NT2/D1 (cell line): ENCODE measurements around the gene QKI.

Experiments used
- DNase-seq: peaks from one replicate; pipeline ENCODE4 v3.0.0-alpha.2; 2011; ENCODE audit warnings: low read depth, low spot score
- H3K27me3 ChIP-seq: 2 replicates; pipeline ENCODE4 v1.6.0; 2011; ENCODE audit warnings: mild to moderate bottlenecking; ENCODE audit not compliant: insufficient read length, insufficient read depth
- H3K36me3 ChIP-seq: 2 replicates; pipeline ENCODE4 v1.6.1; 2011; ENCODE audit warnings: mild to moderate bottlenecking, low read length, mixed read lengths; ENCODE audit not compliant: insufficient read depth, insufficient read length
- H3K4me1 ChIP-seq: 2 replicates; pipeline ENCODE4 v1.5.1; 2011; ENCODE audit not compliant: insufficient read depth, insufficient read length
- H3K4me3 ChIP-seq: 2 replicates; pipeline ENCODE4 v1.5.1; 2011; ENCODE audit warnings: low read depth; ENCODE audit not compliant: insufficient read length
- H3K9ac ChIP-seq: 2 replicates; pipeline ENCODE4 v1.6.0; 2011; ENCODE audit warnings: low read depth; ENCODE audit not compliant: insufficient read length
- H3K9me3 ChIP-seq: 2 replicates; pipeline ENCODE4 v1.5.1; 2011; ENCODE audit warnings: mild to moderate bottlenecking, low read length; ENCODE audit not compliant: insufficient read depth
- SUZ12 ChIP-seq: IDR thresholded peaks from 2 replicates; pipeline ENCODE4 v1.6.1; 2011; ENCODE audit not compliant: insufficient read length, insufficient read depth; ENCODE audit errors: extremely low read depth
- YY1 ChIP-seq: IDR thresholded peaks from 2 replicates; pipeline ENCODE4 v1.6.1; 2011; ENCODE audit not compliant: insufficient read length, insufficient read depth
- ZNF274 ChIP-seq: IDR thresholded peaks from 2 replicates; pipeline ENCODE4 v1.6.1; 2011; ENCODE audit warnings: mild to moderate bottlenecking, low read depth, low read length

Gene QKI

DNA sequence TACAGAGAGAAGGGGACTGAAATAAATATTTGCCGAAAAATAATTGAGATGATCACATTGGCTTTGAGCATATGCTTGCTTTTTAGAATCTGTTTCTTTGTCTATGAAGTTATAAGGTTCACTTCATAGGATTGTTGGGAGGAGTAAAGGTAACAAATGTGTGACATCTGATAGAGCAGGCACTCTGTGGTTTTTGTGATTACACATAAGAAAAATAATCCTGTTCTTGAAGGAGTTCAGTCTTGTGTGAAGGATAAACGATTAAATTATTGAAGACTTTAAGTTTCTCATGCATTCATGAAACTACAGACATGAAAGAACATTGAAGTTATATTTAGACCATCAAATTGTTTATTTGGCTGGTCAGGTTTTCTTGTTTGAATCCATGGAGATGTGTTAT is 45.0 kb downstream of the QKI start:
- no peak overlapping the region for H3K9ac ChIP-seq
- peaks cover 24% of the 10 kb centered on the region for H3K36me3 ChIP-seq
- no peaks in the 10 kb centered on the region for H3K27me3 ChIP-seq
- no peak overlapping the region for H3K4me3 ChIP-seq
- no peaks in the 10 kb centered on the region for H3K9me3 ChIP-seq
- H3K4me1 ChIP-seq, result no peaks in the 10 kb centered on the region
- no peak for DNase-seq
- TF ChIP-seq YY1 (no peak), SUZ12 (no peak), ZNF274 (no peak)

DNA sequence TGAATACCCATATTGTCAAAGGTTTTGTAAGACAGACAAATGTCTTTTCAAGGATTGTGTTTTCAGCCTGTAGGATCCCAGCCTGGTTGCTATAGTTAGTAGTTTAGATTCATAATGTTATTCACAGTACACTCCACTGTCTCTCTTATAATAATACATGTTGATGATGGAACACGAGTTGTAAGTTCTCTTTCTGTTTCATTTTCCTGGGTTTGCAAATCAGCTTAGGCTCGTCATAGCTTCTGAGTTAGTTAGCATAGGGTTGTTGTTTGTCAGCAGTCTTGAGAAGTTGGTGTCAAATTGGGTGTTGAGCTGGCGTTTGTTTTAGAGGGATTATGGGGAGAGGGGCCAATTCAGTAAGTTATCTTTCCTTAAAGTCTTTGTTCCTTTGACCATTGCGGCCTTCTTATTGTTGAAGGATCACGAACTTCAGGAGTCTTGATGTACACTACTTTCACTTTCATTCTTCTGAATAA is 45.8 kb downstream of the QKI start:
- H3K9ac ChIP-seq, result no peak overlapping the region
- TF ChIP-seq SUZ12 (no peak), ZNF274 (no peak), YY1 (no peak)
- no peaks in the 10 kb centered on the region for H3K9me3 ChIP-seq
- H3K36me3 ChIP-seq, result peaks cover 24% of the 10 kb centered on the region
- H3K4me1 ChIP-seq, result no peaks in the 10 kb centered on the region
- no peaks in the 10 kb centered on the region for H3K27me3 ChIP-seq
- DNase-seq, result no peak
- no peak overlapping the region for H3K4me3 ChIP-seq

DNA sequence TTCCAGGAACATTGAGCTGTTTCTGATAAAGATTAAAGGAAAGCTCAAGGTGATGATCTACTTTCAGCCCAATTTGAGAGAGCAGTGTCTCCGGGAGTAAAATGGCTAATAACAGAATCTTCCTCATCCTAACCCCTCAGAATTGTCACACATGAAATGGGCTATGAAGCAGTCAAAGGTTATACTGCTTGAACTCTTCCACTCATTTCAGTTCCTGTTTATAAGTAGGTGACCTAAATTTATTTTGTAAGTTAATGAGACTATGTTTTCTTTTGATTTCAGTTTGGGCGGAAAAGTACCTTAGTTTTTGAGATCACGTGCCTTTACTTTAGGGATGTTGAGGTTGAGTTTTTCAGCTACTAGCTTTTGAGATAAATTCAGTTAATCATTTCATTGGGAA is 47.2 kb downstream of the QKI start:
- no peaks in the 10 kb centered on the region for H3K9me3 ChIP-seq
- H3K36me3 ChIP-seq, result peaks cover 14% of the 10 kb centered on the region
- H3K27me3 ChIP-seq, result no peaks in the 10 kb centered on the region
- TF ChIP-seq YY1 (no peak), SUZ12 (no peak), ZNF274 (no peak)
- DNase-seq, result no peak
- no peak overlapping the region for H3K9ac ChIP-seq
- H3K4me1 ChIP-seq, result no peaks in the 10 kb centered on the region
- no peak overlapping the region for H3K4me3 ChIP-seq

DNA sequence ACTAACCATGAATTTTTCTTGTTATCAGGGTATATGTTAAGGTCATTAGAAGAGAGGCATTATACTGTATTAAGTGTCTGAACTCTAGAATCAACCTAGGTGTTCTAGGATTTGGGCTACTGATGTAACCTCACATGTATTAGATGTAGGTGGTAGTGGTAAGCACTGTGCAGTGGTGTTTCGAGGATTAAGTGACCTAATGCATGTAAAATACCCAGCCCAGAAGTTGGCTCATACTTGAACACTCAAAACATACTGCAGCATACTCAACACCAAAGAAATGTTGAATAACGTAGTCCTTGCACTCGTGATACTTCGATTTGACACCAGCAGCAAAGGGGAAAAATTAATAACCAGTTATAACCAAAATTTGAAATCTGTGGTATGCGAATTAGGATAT is 48.7 kb downstream of the QKI start:
- H3K4me1 ChIP-seq, result no peaks in the 10 kb centered on the region
- no peak overlapping the region for H3K4me3 ChIP-seq
- no peaks in the 10 kb centered on the region for H3K9me3 ChIP-seq
- no peaks in the 10 kb centered on the region for H3K27me3 ChIP-seq
- no peak for DNase-seq
- peaks cover 9% of the 10 kb centered on the region for H3K36me3 ChIP-seq
- TF ChIP-seq ZNF274 (no peak), YY1 (no peak), SUZ12 (no peak)
- no peak overlapping the region for H3K9ac ChIP-seq

DNA sequence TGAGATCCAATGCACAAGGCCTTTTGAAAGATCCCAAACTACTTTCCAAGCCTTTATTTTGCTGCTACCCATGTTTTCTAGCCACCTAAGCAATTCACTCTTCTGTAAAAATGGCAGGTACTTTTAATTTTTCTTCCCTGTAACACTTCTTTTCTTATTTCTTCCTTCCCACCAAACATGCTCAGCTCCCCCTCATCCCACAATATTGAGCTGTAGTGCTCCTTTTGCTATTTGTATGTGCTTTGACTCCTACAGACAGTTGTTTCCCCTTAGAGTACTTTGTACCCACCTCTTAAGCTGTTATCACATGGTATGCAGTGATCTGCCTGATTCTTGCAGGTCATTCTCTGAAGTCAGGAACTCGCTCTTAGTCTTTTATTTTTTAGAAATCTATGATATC is 49.3 kb downstream of the QKI start:
- DNase-seq, result no peak
- Histone ChIP-seq H3K36me3 (peaks cover 6% of the 10 kb centered on the region), H3K9me3 (no peaks in the 10 kb centered on the region), H3K9ac (no peak overlapping the region), H3K27me3 (no peaks in the 10 kb centered on the region), H3K4me3 (no peak overlapping the region), H3K4me1 (no peaks in the 10 kb centered on the region)
- TF ChIP-seq YY1 (no peak), SUZ12 (no peak), ZNF274 (no peak)

DNA sequence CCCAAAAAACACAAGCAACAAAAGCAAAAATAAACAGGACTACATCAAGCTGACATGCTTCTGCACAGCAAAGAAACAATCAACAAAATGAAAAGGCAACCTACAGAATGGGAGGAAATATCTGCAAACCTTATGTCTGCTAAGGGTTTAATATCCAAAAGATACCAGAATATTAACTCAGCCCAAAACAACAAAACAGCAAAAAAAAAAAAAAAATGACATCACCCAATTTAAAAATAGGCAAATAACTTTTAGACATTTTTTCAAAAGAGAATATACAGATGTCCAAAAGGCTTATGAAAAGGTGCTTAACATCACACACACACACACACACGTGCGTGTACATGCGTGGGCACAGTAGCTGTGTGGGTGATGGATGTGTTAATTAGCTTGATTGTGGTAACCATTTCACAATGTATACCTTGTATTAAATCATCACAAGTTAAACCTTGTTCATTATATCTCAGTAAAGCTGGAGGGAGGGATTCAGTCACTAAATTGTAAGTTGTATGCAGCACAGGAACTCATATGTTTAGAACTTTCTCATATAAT is 52.4 kb downstream of the QKI start:
- H3K9me3 ChIP-seq, result peaks cover 7% of the 10 kb centered on the region; the same call in 1 of the 2 replicates
- DNase-seq, result no peak

DNA sequence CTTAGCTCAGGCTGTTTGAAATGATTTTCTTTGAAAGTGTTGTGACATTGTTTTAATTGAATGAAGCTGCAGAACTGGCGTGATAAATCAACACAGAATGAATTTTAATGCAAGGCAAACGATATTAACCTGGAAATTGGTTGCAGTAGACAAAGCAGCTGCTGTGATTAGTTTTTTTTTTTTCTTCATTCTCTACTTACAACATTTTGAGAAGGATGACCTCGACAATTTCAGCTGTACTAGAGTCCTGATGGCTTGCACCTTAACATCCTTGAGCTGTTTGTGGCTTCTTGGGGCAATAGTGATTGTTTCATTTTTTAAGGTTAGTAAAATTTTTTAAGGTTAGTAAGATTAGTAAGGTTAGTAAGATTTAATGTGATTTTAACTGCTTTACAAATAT is 54.2 kb downstream of the QKI start:
- Histone ChIP-seq H3K4me3 (no peak overlapping the region), H3K27me3 (no peaks in the 10 kb centered on the region), H3K9me3 (peaks cover 7% of the 10 kb centered on the region; the same call in 1 of the 2 replicates), H3K9ac (no peak overlapping the region), H3K36me3 (peaks cover 4% of the 10 kb centered on the region), H3K4me1 (no peaks in the 10 kb centered on the region)
- no peak for TF ChIP-seq YY1
- no peak for DNase-seq

More for the DNA sequence above, 52.4 kb downstream of the QKI start:
- H3K4me3 ChIP-seq, result no peak overlapping the region
- peaks cover 4% of the 10 kb centered on the region for H3K36me3 ChIP-seq
- H3K27me3 ChIP-seq, result no peaks in the 10 kb centered on the region
- H3K9ac ChIP-seq, result no peak overlapping the region
- TF ChIP-seq YY1 (no peak), ZNF274 (no peak), SUZ12 (no peak)
- H3K4me1 ChIP-seq, result no peaks in the 10 kb centered on the region

DNA sequence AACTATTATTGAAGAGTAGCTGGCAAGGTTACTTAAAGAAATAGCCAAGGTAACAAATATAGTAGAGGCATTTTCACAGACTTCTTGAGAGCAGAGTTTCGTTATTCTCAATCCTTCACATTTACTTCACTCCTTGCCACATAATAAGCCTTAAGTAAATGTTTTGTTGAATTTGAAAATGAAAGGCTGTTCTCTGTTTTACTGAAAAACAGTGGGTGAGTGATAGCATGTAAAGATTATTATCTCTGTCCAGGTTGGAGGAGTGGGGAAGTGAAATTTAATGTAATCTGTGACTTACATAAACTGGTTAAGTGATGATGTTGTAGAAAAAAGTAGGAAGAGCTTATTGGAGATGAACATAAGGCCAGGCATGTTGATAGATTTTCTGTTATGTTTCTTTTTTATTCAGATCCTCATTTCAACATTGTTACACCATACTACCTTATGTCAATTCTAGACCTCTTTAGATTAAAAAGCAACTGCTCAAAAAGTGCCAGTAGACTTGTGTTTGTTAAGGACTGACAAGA is 55.0 kb downstream of the QKI start:
- no peak for DNase-seq
- Histone ChIP-seq H3K9ac (no peak overlapping the region), H3K36me3 (peaks cover 4% of the 10 kb centered on the region), H3K4me3 (no peak overlapping the region), H3K9me3 (peaks cover 7% of the 10 kb centered on the region; the same call in 1 of the 2 replicates), H3K4me1 (no peaks in the 10 kb centered on the region), H3K27me3 (no peaks in the 10 kb centered on the region)
- TF ChIP-seq ZNF274, result no peak
- no peak for TF ChIP-seq YY1
- TF ChIP-seq SUZ12, result no peak
